H9 (cell line): ENCODE measurements around the gene CIDEC. TPM values are rescaled to one million over a fixed set of nuclear protein-coding genes. Genes with fewer than 3 reads are reported as not detected.

Experiments
- DNase-seq: peaks from one replicate; pipeline ENCODE4 v3.0.0-alpha.2; 2017
- H2AFZ ChIP-seq: one replicate; pipeline ENCODE4 v1.6.1; 2013; ENCODE audit warnings: mild to moderate bottlenecking, low read length, control low read depth, moderate library complexity
- H2AK5ac ChIP-seq: 2 replicates; pipeline ENCODE4 v1.6.1; 2013; ENCODE audit warnings: low read length, control low read depth, mixed read lengths; ENCODE audit not compliant: insufficient read length
- H2BK120ac ChIP-seq: one replicate; pipeline ENCODE4 v1.6.1; 2013; ENCODE audit warnings: low read depth, mild to moderate bottlenecking, low read length, control low read depth, inconsistent platforms; ENCODE audit not compliant: poor library complexity, severe bottlenecking
- H2BK12ac ChIP-seq: 2 replicates; pipeline ENCODE4 v1.6.1; 2013; ENCODE audit warnings: low read length, control low read depth, mixed read lengths, low read depth; ENCODE audit not compliant: insufficient read length
- H2BK15ac ChIP-seq: 2 replicates; pipeline ENCODE4 v1.6.1; 2013; ENCODE audit warnings: low read depth, low read length, control low read depth
- H2BK20ac ChIP-seq: one replicate; pipeline ENCODE4 v1.6.1; 2013; ENCODE audit warnings: low read depth, mild to moderate bottlenecking, low read length, control low read depth, inconsistent platforms; ENCODE audit not compliant: poor library complexity, severe bottlenecking
- H2BK5ac ChIP-seq: 2 replicates; pipeline ENCODE4 v1.6.1; 2013; ENCODE audit warnings: low read length, control low read depth, mixed read lengths; ENCODE audit not compliant: insufficient read length
- H3K14ac ChIP-seq: 2 replicates; pipeline ENCODE4 v1.6.1; 2013; ENCODE audit warnings: low read length, control low read depth; ENCODE audit not compliant: insufficient read depth
- H3K18ac ChIP-seq: 2 replicates; pipeline ENCODE4 v1.6.1; 2013; ENCODE audit warnings: low read depth, mild to moderate bottlenecking, mixed read lengths, low read length, control low read depth; ENCODE audit not compliant: insufficient read length
- H3K23ac ChIP-seq: 2 replicates; pipeline ENCODE4 v1.6.1; 2013; ENCODE audit warnings: low read length, control low read depth, mixed read lengths, low read depth; ENCODE audit not compliant: insufficient read length
- H3K23me2 ChIP-seq: 2 replicates; pipeline ENCODE4 v1.6.1; 2013; ENCODE audit warnings: low read depth, mild to moderate bottlenecking, mixed read lengths, low read length, control low read depth; ENCODE audit not compliant: insufficient read length, poor library complexity, severe bottlenecking
- H3K27ac ChIP-seq: 2 replicates; pipeline ENCODE4 v1.5.1; 2013; ENCODE audit warnings: low read length, control low read depth, mixed read lengths, low read depth; ENCODE audit not compliant: insufficient read length
- H3K27me3 ChIP-seq: 2 replicates; pipeline ENCODE4 v1.6.1; 2013; ENCODE audit warnings: low read length, control low read depth, inconsistent platforms; ENCODE audit not compliant: insufficient read depth
- H3K4ac ChIP-seq: 2 replicates; pipeline ENCODE4 v1.6.1; 2013; ENCODE audit warnings: low read depth, mild to moderate bottlenecking, control low read depth, inconsistent platforms, low read length, moderate library complexity
- H3K4me1 ChIP-seq: 2 replicates; pipeline ENCODE4 v1.6.1; 2013; ENCODE audit warnings: low read length, control low read depth, inconsistent platforms; ENCODE audit not compliant: insufficient read depth
- H3K4me2 ChIP-seq: 2 replicates; pipeline ENCODE4 v1.6.1; 2013; ENCODE audit warnings: low read length, control low read depth, mixed read lengths; ENCODE audit not compliant: insufficient read length, insufficient read depth
- H3K56ac ChIP-seq: 2 replicates; pipeline ENCODE4 v1.6.1; 2013; ENCODE audit warnings: low read depth, mild to moderate bottlenecking, mixed read lengths, low read length, control low read depth; ENCODE audit not compliant: insufficient read length
- H3K79me1 ChIP-seq: 2 replicates; pipeline ENCODE4 v1.6.1; 2013; ENCODE audit warnings: low read depth, mild to moderate bottlenecking, moderate library complexity, low read length, control low read depth, inconsistent platforms; ENCODE audit not compliant: insufficient read depth, poor library complexity, severe bottlenecking
- H3K79me2 ChIP-seq: 2 replicates; pipeline ENCODE4 v1.6.1; 2013; ENCODE audit warnings: low read length, control low read depth, inconsistent platforms; ENCODE audit not compliant: insufficient read depth
- H3K9ac ChIP-seq: 2 replicates; pipeline ENCODE4 v1.6.1; 2013; ENCODE audit warnings: low read length, control low read depth, mixed read lengths; ENCODE audit not compliant: insufficient read length; ENCODE audit errors: extremely low read depth
- H3K9me3 ChIP-seq: one replicate; pipeline ENCODE4 v1.6.1; 2013; ENCODE audit warnings: low read depth, low read length, inconsistent platforms; ENCODE audit not compliant: control insufficient read depth
- H3T11ph ChIP-seq: one replicate; pipeline ENCODE4 v1.6.1; 2013; ENCODE audit warnings: mild to moderate bottlenecking, low read length, control low read depth, inconsistent platforms
- H4K20me1 ChIP-seq: one replicate; pipeline ENCODE4 v1.6.1; 2013; ENCODE audit not compliant: control insufficient read depth, insufficient read length, insufficient read depth
- H4K5ac ChIP-seq: 2 replicates; pipeline ENCODE4 v1.6.1; 2013; ENCODE audit warnings: low read depth, mild to moderate bottlenecking, mixed read lengths, low read length, control low read depth; ENCODE audit not compliant: insufficient read length
- H4K8ac ChIP-seq: replicated peaks from 2 replicates; pipeline ENCODE4 v1.6.1; 2013; ENCODE audit warnings: low read length, control low read depth, mixed read lengths, low read depth; ENCODE audit not compliant: insufficient read length
- H4K91ac ChIP-seq: 2 replicates; pipeline ENCODE4 v1.6.1; 2013; ENCODE audit warnings: low read depth, mild to moderate bottlenecking, moderate library complexity, mixed read lengths, low read length, control low read depth; ENCODE audit not compliant: insufficient read length
- H3K27ac Mint-ChIP-seq, 3 experiments: 2 replicates in 2 of 3; 3 replicates in 1 of 3; pipeline ENCODE4 v1.8.0; 2020 to 2021; ENCODE audit warnings: mixed read lengths in 3 of 3, mild to moderate bottlenecking in 1 of 3, moderate library complexity in 1 of 3
- H3K27me3 Mint-ChIP-seq: 2 replicates; pipeline ENCODE4 v1.8.0; 2021; ENCODE audit warnings: low read depth, mild to moderate bottlenecking, moderate library complexity, mixed read lengths
- H3K36me3 Mint-ChIP-seq, 3 experiments: 2 replicates in 2 of 3; 3 replicates in 1 of 3; pipeline ENCODE4 v1.8.0; 2020 to 2021; ENCODE audit warnings: low read depth in 3 of 3, mixed read lengths in 3 of 3; ENCODE audit not compliant: insufficient read depth in 1 of 3
- H3K4me1 Mint-ChIP-seq, 2 experiments: 2 replicates each; pipeline ENCODE4 v1.8.0; 2020; ENCODE audit warnings: mixed read lengths in 2 of 2
- H3K4me3 Mint-ChIP-seq, 2 experiments: 2 replicates in 1 of 2; 3 replicates in 1 of 2; pipeline ENCODE4 v1.8.0; 2020 to 2021; ENCODE audit warnings: mild to moderate bottlenecking in 2 of 2, mixed read lengths in 2 of 2, moderate library complexity in 1 of 2
- H3K9me3 Mint-ChIP-seq, 2 experiments: 2 replicates in 1 of 2; 3 replicates in 1 of 2; pipeline ENCODE4 v1.8.0; 2020; ENCODE audit warnings: mild to moderate bottlenecking in 2 of 2, mixed read lengths in 2 of 2, moderate library complexity in 1 of 2
- WGBS: extraction: QIAGEN DNeasy Blood & Tissue Kit; methylation state at CpG from one replicate; pipeline ENCODE4 v1.1.7; 2013; ENCODE audit warnings: missing lambda C conversion rate, low lambda C conversion rate, mixed read lengths; ENCODE audit not compliant: insufficient read length; ENCODE audit errors: extremely low coverage; 5-methylcytosine and 5-hydroxymethylcytosine counted together
- total RNA-seq: library from RNA; stranded (reverse); gene quantifications from 2 replicates; pipeline ENCODE4 v1.2.1, GENCODE V29; 2021
- TF ChIP-seq, protein P1 (sequence below): fragments of 200-600 bp; sonication (generic); conservative IDR thresholded peaks from 3 replicates; pipeline ENCODE4 v1.8.0; 2021; ENCODE audit warnings: antibody characterized with exemption, mild to moderate bottlenecking

Gene CIDEC
- total RNA-seq, 1 experiment from 2014 or later, result not detected

DNA sequence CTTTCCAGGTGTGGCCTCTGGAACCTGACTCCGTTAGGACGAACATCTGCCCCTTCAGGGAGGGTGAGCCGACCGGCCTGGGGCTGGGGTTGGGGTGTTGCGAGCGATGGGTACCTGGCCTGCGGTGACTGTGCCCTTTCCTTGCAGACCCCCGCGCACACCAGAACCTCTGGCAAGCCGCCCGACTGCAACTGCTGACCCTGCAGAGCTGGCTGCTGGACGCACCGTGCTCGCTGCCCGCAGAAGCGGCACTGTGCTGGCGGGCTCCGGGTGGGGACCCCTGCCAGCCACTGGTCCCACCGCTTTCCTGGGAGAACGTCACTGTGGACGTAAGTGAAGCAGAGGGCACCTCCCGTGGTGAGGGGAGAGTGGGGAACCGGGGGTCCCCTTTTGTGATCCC is 48.1 kb upstream of the CIDEC start:
- Histone ChIP-seq H2AK5ac (no peak overlapping the region), H3K27me3 (no peaks in the 10 kb centered on the region), H3K14ac (no peak overlapping the region), H2AFZ (no peak overlapping the region), H3K27ac (no peak overlapping the region), H3K9ac (no peak overlapping the region), H2BK20ac (no peak overlapping the region), H4K8ac (no peak overlapping the region), H3T11ph (no peak overlapping the region), H2BK15ac (no peak overlapping the region), H4K20me1 (no peaks in the 10 kb centered on the region), H3K4ac (no peak overlapping the region), H4K5ac (no peak overlapping the region), H3K4me2 (no peak overlapping the region), H3K18ac (no peak overlapping the region), H3K9me3 (no peaks in the 10 kb centered on the region), H3K4me1 (no peaks in the 10 kb centered on the region), H4K91ac (no peak overlapping the region), H2BK12ac (no peak overlapping the region), H3K23me2 (peaks cover 3% of the 10 kb centered on the region), H3K79me2 (no peaks in the 10 kb centered on the region), H3K79me1 (no peaks in the 10 kb centered on the region), H2BK5ac (no peak overlapping the region), H2BK120ac (no peak overlapping the region), H3K56ac (no peak overlapping the region), H3K23ac (no peak overlapping the region)
- WGBS, result no CpG with 5 or more reads among the region's 23 CpGs
- 0 out of 5 replicates have a peak, but pooled peaks cover 0 to 4% of the 10 kb centered on the region in 2 experiments for H3K9me3 Mint-ChIP-seq
- peaks cover 5% of the 10 kb centered on the region for H3K27me3 Mint-ChIP-seq
- H3K4me3 Mint-ChIP-seq, result no peak overlapping the region
- peaks cover 2% of the 10 kb centered on the region in 2 experiments; a peak in 2 of 4 replicates for H3K4me1 Mint-ChIP-seq
- no peak overlapping the region for H3K27ac Mint-ChIP-seq
- TF ChIP-seq, protein P1, sequence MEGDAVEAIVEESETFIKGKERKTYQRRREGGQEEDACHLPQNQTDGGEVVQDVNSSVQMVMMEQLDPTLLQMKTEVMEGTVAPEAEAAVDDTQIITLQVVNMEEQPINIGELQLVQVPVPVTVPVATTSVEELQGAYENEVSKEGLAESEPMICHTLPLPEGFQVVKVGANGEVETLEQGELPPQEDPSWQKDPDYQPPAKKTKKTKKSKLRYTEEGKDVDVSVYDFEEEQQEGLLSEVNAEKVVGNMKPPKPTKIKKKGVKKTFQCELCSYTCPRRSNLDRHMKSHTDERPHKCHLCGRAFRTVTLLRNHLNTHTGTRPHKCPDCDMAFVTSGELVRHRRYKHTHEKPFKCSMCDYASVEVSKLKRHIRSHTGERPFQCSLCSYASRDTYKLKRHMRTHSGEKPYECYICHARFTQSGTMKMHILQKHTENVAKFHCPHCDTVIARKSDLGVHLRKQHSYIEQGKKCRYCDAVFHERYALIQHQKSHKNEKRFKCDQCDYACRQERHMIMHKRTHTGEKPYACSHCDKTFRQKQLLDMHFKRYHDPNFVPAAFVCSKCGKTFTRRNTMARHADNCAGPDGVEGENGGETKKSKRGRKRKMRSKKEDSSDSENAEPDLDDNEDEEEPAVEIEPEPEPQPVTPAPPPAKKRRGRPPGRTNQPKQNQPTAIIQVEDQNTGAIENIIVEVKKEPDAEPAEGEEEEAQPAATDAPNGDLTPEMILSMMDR, result no peak
- H3K36me3 Mint-ChIP-seq, result peaks cover 2 to 13% (median 7%) of the 10 kb centered on the region in 3 experiments; a peak in 4 of 7 replicates
- no peak for DNase-seq
